Measurements from ENCODE around the gene DYNC2LI1.
A peak's percentile ranks its signal among the peaks of the same experiment; 100 is the strongest.

DYNC2LI1 gene

DNA sequence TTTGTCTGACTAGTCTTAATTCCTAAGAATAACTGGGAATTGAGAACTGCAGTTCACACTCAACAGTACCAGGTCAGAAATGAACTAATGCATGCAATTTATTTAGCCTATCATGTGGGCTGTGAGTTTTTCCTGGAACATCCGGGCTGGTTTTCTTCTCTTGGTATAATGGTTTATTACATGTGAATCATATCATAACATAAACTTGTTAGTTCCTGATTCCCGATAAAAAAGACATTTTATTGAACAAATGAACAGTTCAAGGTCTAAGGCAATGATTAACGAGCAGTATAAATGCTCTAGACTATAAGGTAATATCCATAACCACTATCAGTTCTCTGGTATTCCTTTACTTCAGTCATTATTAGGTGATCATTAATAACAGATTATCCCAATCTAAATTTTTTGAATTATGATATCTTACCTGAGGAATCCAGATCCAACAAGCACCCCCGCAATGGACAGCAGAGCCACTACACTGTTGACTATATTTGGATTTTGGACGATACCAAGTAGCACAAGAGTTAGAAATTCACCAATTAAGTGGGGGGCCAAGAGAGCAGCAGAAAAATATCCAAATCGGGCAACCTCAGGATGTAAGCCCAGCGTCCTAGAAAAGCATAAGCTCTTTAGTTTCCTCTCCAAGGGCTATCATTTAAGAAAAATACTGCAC lies 45.8 kb downstream of the DYNC2LI1 start:
- DNase-seq = no peak

DNA sequence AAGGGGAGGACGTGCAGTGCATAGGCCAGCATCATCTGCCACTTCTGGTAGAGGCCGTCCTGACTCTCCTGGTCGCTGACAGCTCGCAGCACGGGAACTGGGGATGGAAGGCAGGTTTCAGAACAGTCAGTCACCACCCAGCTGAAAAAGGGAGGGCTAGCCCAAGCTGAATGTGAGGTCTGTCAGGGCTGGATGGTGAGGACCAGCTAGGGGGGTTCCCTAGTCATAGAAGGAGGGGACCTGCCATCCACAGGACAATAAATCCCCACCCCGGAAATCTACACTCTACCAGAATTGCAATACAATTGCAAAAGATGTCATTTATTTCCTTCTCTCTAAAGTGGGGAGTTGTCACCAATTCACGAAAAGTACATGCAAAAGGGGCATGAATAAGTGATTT lies 49.0 kb downstream of the DYNC2LI1 start:
- DNase-seq = no peak

DNA sequence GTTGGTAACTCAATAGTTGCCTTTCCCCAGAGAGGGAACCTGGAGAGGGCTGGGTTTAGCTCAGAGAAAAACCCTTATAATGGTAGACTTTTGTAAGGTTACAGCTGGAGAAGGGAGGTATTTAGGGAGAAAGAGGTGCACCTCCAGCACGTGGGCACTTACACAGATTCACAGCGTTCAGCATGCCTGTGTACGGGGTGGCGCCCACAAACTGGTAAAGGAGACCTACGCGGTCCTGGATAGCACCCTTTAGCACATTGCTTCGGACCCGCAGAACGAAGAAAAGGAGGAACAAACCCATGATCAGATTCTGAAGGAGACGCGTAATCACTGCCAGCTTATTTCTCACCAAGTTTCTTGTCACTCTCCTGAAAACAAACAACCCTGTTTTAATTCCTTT lies 49.9 kb downstream of the DYNC2LI1 start:
- no peak for DNase-seq

DNA sequence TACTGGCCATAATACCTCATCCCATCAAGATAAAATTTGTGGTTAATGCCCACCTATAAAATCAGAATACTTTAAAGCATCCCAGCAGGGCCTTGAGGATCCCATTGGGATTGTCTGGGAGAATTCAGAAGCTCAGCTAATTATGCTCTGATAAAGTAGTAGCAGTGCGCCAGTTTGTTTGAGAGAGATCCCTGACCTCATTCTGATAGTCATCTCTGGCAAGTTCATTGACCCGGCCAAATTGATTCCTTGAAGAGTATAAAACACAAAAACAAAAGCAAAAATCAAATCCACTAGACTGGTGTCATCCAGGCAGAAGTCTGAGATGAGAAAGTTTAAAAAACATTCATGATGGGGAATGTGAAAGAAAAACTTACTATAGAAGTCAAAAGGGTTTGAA lies 50.7 kb downstream of the DYNC2LI1 start:
- no peak for DNase-seq

DNA sequence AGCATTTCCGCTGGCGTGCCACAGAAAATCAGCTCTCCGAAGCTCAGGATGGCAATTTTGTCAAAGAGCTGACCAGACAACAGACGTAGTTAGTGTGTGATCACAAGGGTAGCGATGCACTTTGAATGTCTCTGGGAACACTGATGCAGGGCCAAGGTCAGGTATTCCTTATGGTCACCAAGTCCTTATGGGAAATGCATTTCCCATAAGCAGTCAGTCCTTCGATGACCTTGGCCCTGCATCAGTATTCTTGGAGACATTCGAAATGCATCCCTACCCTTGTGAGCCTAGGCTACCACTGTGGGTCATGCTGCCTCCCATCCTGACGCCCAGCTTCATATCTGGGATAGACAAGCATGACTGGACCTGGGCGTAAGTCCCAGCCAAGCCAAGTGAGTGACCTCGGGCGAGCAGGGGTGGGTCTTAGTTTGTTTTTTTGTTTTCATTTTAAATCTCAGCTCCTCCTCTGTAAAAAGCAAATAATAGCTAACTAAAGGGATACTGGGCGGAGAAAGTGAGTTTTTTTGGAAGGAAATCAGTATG lies 51.2 kb downstream of the DYNC2LI1 start:
- no peak for DNase-seq

DNA sequence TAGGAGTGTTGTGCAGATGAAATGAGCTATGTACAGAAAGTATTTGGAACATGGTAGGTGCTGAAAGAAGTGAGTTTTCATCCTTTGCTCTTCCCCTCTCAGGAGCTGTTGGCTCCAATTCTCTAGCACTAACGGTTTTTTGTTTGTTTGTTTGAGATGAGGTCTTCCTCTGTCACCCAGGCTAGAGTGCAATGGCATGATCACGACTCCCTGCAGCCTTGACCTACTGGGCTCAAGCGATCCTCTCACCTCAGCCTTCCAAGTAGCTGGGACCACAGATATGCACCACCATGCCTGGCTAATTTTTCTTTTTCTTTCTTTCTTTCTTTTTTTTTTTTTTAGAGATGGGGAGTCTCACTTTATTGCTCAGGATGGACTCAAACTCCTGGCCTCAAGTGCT lies 52.0 kb downstream of the DYNC2LI1 start:
- DNase-seq = no peak

DNA sequence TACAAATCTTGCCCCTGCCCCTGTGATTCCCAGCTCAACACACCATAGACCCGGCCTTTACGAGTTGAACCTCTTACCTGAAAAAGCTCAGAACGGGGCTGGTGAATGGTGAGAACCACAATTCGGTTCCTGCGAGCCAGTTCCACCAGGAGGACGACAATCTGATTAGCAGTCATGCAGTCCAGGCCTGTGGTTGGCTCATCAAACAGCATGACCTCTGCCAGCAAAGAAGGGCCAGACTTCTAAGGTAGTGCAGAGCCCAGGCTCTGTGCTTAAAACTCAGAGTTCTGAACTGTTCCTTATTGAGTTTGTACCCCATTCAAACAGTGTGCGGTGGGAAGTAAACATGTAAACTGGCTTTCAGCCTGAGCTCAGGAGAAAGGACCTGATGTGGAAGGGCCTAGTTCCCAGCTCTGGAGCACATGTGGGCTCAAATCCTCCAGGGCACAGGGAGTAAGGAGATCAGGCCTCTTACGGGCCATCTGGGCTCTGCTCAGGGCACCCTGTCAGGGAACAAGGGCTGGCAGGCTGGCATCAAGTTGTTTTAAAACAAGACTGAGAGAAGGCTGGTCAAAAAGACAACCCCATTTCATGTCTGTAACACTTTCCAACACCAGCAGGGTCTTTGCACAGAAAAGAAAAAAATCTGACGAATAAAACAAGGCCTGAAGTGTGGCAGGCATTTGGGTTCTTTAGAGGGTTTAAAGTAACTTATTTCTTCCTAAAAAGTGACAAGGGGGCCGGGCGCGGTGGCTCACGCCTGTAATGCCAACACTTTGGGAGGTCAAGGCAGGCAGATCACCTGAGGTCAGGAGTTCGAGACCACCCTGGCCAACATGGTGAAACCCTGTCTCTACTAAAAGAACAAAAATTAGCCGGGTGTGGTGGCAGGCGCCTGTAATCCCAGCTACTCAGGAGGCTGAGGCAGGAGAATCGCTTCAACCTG lies 52.7 kb downstream of the DYNC2LI1 start:
- no peak for DNase-seq

DNA sequence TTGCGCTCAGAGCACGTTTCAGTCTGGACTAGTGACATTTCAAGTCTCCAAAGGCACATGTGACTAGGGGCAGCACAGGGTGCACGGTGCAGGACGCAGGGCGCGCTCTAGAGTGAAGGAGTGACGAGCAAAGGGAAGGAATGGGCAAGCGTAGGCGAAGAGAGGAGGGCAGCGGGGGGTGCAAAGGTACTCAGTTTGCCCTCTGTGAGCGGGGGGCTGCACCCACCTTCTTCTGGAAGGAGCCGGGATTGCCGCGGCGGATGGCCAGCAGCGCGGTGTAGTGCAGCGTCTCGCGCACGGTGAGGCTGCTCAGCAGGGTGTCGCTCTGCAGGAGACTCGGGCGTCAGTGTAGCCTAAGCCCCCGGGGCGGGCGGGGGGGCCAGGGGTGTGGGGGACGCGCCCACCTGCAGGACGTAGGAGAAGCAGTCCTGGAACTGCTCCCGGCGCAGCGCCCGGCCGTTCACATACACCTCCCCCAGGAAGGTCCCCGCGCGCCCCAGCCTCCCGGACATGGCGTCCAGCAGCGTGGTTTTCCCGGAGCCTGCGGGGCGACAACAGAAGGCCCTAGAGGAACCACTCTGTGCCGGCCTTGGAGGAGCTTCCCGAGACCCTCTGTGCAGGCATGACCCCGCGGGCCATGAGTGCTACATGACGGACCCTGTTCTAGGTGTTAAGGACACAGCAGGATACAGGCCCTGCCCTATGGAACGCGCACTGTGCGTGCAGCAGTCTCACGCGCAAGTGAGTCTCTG lies 57.9 kb downstream of the DYNC2LI1 start:
- DNase-seq = peak; percentile 43

DNA sequence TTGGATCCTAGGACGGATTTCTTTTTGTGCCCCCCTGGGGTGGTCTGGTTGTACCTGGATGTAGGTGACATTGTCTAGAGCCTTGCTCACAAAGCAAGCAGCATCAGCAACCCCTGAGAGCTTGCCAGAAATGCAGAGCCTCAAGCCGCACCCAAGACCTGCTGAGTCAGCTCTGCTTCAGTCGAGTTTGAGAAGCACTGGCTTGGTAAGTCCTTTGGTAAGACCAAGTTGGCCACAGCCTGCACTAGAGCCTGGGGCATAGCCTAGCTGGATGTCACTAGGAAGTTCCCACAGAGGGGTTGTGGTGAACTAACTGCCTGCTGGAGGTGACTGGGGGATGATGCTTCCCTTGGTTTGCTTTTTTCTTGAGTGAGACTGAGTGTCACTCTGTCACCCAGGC lies 58.6 kb downstream of the DYNC2LI1 start:
- no peak for DNase-seq

DNA sequence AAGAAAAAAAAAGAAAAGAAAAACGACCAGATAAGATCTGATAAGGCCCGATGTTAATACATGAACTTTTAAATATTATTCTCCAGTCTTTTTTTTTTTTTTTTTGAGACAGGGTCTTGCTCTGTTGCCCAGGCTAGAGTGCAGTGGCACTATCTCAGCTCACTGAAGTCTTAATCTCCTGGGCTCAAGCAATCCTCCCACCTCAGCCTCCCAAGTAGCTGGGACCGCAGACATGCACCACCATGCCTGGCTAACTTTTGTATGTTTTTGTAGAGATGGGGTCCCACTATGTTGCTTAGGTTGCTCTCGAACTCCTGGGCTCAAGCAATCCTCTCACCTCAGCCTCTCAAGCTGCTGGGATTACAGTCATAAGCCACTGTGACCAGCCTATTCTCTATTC lies 63.2 kb downstream of the DYNC2LI1 start:
- no peak for DNase-seq

DNA sequence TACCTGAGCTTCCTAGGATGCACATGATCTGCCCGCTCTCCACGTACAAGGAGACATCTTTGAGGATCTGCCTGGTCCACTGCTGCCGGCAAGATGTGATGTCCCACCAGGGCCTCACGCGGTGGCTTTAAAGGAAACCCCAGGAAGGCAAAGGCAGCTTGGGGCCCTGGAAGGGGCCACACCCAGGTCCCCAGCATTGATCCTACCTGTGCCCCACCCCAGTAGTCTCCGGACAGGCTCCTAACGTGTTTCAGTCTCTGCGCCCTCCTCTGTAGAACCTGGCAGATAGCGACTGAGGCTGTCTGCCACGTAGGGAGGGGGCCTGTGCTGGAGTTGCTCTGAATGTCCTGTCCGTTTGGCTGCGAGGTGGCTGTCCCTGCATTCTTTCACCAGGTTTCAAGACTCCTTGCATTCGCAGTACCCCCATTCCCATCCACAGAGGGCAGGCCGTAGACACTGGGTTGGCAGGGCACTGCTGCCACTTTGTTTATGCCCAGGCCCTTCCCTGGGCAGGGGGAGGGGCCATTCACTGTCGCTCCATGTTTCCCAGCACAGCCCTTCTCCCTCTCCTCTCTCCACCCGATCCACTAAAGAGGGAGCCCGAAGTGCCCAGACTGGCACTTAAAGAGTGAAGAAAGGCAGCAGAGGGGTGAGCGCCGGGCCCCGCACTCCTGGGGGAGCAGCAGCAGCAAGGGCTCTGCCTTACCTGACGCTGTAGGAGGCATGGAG lies 64.2 kb downstream of the DYNC2LI1 start:
- no peak for DNase-seq

DNA sequence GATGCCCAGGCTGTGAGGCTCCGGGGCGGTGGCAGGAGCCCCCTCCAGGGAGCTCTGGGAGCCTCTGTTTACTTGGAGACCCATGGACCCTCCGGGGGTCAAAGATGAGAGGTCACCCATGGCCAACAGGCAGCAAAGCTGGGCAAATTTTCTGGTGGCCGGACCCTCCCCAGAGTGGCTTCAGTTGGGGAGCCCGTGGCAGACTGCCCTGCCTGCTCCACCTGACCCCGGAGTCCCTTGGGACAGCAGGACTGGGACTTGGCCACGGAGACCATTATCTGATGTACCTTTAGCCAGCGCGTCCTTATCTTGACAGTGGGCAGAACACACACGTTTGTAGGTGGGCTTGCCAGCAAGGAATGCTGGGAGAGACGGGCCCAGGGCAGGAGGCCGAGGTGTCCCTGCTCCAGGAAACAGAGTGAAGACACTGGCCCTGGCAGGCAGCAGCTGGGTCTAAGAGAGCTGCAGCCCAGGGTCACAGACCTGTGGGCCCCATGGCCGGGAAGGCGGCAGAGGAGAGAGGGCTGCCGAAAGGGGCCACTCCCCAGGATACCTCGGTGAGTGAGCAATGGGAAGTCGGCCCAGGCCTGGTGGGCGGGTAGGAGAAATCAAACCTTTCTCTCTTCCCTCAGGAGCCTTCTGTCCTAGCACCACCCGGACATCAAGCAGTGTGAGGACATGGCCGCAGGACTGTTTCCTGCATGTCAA lies 64.9 kb downstream of the DYNC2LI1 start, which contains the start of the genes ABCG5 and ABCG8:
TSS of gene ABCG5 (minus strand) at position 280 of the 708 bp plus-strand sequence. CDS start at position 120, 160 bp downstream.
TSS of gene ABCG8 (plus strand) at position 412 of the 708 bp plus-strand sequence. CDS start at position 495, 83 bp downstream.
- no peak for DNase-seq

DNA sequence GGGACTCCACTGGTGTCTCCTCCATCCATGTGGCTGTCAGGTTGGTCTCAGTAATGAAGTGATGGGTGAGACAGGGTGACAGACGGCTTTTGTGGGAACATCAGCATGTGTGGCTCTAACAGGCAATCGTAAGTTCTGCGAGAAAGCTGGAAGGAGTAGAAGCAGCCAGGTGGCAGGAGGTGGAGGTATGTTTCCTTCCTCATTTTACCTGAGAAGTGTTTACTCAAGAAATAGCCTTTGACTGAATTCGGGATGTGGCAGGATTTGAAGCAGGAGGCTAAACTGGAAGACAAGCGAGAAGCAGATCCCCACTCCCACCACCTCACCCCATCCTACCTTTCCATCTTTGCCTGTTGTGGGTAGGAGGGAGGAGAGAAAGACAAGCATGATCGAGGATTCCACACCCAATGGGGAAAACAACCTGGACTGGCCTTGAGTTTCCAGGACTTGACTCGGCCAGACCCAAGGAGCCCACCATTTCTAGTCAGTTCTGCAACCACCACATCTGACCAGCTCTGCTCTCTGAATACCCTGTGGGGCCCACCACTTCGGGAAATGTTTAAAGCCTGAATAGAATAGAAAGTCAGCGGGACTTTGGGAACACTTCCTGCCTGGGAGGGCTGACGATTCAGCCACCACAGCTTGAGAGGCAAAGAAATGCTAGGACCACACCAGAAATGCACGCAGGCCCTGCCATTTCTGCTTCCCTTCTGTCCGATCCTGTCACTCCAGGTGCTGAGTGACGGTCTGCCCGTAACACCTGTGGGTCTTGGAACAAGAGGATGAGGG lies 66.1 kb downstream of the DYNC2LI1 start:
- DNase-seq = no peak

DNA sequence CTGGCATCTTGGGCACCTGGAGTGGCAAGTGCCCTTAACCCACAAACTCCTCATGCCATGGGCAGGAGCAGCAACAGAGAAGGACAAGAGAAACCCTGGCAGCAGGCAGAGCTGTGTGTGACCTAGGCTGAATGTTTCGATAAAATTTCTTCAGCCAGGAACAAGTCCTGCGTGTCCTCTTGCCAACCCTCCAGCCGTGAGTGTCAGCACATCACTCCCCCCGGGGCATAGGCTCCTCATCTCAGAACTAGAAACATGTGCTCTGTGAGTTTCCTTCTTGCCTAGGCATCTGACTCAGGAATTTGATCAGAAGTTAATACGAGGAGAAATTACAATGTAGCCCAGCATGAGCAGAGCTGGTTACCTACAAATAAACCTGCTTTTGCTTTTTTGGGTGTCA lies 67.1 kb downstream of the DYNC2LI1 start:
- DNase-seq = no peak

DNA sequence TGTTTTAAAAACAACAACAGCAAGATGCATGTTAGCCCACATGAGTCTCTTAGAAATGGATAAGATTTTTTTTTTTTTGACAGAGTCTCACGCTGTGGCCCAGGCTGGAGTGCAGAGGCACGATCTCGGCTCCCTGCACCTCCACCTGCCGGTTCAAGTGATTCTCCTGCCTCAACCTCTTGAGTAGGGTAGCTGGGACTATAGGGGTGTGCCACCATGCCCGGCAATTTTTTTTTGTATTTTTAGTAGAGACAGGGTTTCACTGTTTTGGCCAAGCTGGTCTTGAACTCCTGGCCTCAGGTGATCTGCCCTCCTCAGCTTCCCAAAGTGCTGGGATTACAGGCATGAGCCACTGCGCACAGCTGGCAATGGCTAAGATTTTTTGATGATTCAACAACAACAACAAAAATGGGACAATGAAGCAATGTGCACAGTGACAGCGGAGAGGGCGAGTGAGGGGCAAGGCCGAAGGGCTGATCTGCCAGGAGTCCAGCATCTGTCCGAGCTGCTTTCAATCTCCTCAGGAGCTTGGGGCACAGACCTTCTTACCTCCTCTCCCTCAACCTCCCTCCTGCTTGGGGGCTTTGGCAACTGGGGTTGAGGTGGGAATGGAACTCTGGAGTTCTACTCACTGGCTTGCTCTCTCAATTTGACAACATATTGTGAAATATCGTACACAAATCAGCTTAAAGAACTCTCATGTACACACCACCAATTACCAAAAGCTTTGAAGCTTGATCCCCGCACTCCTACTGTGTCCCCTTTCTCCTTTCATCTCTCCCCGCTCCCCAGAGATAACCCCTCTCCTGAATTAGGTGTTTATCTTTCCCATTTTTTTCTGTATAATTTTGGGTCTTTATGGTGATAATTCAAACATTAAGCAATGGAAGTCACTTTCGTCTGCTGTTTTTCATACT lies 68.4 kb downstream of the DYNC2LI1 start:
- no peak for DNase-seq

DNA sequence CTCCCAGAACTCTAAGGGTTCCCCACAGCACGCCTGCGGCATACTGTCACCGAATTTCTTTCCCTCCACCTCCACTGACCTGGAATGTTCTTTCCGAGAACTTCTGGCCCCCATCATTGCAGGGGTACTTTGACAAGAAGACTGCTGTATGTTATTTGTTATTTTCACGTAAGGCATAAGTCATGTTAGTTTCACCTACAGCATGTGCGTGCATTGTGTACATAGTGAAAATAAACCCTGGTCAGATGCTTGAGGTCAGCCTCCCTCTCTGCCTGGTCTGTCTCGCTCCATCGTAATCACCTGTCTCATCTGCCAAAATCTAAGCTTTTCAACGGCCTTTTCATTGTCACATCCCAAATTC lies 69.0 kb downstream of the DYNC2LI1 start:
- DNase-seq = no peak

DNA sequence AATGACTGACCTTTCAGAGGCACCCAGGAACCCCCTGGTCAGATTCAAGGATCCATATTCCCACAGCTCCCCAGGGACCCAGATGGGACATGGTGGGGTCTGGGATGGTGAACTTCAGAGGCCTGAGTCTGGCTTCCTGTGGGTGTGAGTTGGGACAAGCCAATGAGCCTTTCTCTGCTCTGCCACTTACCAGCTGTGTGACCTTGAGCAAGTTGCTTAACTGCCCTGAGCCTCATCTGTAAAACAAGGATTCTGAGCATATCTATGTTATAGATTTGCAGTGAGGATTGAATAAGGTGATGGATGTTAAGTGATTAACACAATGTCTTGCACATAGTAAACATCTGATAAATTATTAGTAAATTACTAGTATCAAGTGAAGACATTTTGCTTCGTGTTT lies 71.3 kb downstream of the DYNC2LI1 start:
- no peak for DNase-seq

DNA sequence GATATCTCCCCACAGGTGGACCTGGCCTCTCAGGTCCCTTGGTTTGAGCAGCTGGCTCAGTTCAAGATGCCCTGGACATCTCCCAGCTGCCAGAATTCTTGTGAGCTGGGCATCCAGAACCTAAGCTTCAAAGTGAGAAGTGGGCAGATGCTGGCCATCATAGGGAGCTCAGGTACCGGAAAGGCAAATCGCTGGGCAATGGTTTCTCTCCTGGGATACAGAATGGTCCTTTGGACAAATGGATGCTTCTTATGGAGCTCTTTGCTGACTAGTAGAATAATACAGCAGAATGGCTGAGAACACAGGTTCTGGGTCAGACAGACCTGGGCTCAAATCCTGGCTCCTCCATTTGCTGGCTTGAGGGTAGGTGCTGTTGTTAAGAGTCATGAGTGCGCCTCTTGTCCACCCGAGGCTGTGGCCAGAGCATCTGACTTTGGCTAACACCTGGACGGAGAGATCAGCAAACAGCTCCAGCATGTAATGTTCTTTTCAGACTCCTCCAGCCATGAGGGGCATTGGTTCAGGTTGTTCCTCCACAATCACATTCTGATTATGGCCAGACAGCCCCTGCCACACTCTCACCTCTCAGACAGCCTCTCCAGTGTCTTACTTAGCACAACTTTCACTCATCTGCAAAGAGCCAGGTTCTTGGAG lies 72.4 kb downstream of the DYNC2LI1 start:
- DNase-seq = no peak

DNA sequence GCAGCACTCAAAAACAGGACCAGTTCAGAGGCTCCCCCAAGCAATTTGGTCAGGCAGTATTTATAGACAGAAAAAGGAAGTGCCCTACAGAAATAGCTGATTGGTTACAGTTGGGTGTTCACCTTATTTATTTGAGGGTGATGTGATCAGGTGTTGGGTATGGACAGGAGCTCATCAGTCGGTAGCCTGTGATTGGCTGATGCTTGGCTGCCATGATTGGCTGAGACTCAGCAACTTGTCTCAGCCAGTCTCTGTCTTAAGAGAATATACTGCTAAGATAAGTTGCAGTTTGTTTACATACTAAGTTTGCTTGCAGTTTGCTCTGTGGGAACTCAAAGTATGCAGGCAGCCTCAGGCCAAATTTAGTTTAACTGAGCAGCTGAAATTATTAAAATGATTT lies 74.4 kb downstream of the DYNC2LI1 start:
- peak; percentile 6 for DNase-seq
